Right atrium auricular region (tissue), 2 donors: Measurements from ENCODE around the gene ADGB. TPM values are rescaled to one million over a fixed set of nuclear protein-coding genes. Genes with fewer than 3 reads are reported as not detected.
"Not testable (repeated sequence)": the region's sequence is repeated elsewhere in the genome, so short reads cannot be mapped to it uniquely, and the experiment has no call there.

Experiments
- DNase-seq: peaks from one replicate; pipeline ENCODE4 v3.0.0-alpha.2; 2019; ENCODE audit warnings: low spot score
- H3K27ac ChIP-seq, 2 donors: fragments of 200-600 bp; sonication (generic); 1 replicate in 1 of 2; 2 replicates in 1 of 2; pipeline ENCODE4 v1.5.1; 2016 to 2019
- H3K27me3 ChIP-seq, 2 donors: fragments of 200-600 bp; sonication (generic); one replicate each; pipeline versions ENCODE4 v1.5.1 to v1.6.0; 2017 to 2019
- H3K36me3 ChIP-seq: fragments of 200-600 bp; sonication (generic); one replicate; pipeline ENCODE4 v1.5.1; 2016
- H3K4me1 ChIP-seq, 2 donors: fragments of 200-600 bp; sonication (generic); one replicate each; pipeline versions ENCODE4 v1.5.1 to v1.6.0; 2017 to 2019
- H3K4me3 ChIP-seq, 2 donors: fragments of 200-600 bp; sonication (generic); 1 replicate in 1 of 2; 2 replicates in 1 of 2; pipeline ENCODE4 v1.5.1; 2017 to 2019; ENCODE audit warnings: mild to moderate bottlenecking in 1 of 2, moderate library complexity in 1 of 2
- H3K9me3 ChIP-seq, 2 donors: fragments of 200-600 bp; sonication (generic); one replicate each; pipeline ENCODE4 v1.5.1; 2019
- total RNA-seq, 2 donors: library from RNA; depleted of rRNA; stranded (reverse); fragments of >200 nt; gene quantifications; one replicate each; pipeline ENCODE4 v1.1.0, GENCODE V29; 2016
- TF ChIP-seq, protein P1 (sequence below), 2 donors: fragments of 200-600 bp; sonication (generic); IDR thresholded peaks; one replicate each; pipeline ENCODE4 v1.5.1; 2019; ENCODE audit warnings: antibody characterized with exemption in 2 of 2

The ADGB gene
- total RNA-seq, 2 donors from 2014 or later: not detected

DNA sequence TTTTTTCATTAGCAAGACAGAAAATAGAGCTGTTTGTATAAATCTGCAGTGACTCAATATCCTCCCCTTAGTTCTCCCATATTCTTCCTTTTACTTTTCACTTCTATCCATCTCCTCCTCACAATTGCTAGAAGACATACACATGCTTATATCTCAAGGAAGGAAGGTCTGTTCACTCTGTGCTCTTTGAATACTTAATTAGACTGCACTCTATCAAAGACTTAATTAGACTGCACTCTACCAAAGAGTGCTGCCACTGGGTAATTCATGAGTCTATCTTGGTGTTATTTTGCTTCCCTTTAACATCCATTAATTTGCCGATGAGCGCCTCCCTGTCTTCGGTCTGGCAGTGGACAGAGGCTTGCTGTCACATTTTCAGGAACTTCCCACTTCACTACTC lies 241.9 kb downstream of the ADGB start:
- no peaks in the 10 kb centered on the region for H3K27me3 ChIP-seq
- TF ChIP-seq, protein P1, sequence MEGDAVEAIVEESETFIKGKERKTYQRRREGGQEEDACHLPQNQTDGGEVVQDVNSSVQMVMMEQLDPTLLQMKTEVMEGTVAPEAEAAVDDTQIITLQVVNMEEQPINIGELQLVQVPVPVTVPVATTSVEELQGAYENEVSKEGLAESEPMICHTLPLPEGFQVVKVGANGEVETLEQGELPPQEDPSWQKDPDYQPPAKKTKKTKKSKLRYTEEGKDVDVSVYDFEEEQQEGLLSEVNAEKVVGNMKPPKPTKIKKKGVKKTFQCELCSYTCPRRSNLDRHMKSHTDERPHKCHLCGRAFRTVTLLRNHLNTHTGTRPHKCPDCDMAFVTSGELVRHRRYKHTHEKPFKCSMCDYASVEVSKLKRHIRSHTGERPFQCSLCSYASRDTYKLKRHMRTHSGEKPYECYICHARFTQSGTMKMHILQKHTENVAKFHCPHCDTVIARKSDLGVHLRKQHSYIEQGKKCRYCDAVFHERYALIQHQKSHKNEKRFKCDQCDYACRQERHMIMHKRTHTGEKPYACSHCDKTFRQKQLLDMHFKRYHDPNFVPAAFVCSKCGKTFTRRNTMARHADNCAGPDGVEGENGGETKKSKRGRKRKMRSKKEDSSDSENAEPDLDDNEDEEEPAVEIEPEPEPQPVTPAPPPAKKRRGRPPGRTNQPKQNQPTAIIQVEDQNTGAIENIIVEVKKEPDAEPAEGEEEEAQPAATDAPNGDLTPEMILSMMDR (IDR thresholded peaks at IDR 0.05): no peak
- no peaks in the 10 kb centered on the region for H3K36me3 ChIP-seq
- H3K4me3 ChIP-seq: no peak overlapping the region
- DNase-seq: no peak
- no peak overlapping the region for H3K27ac ChIP-seq
- H3K9me3 ChIP-seq: no peaks in the 10 kb centered on the region
- no peaks in the 10 kb centered on the region for H3K4me1 ChIP-seq

DNA sequence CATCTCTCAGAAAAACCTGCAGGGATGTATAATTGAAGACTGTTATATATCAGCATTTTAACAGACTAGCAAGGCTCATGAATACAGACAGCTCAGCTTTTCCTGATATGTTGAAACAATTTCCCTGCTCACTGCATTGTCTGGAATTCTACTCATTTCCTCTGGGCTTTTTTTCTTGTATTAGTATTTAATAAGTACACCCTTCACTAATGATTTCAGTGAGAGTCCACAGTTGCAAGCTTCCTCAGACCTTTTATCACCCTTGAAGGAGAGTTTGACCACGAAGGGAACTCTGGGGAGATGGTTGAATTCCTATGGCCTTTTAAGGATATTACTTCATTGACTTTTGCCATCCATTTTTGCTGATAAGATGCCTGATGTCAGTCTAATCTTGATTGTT lies 248.7 kb downstream of the ADGB start:
- TF ChIP-seq, protein P1 (IDR thresholded peaks at IDR 0.05): no peak
- DNase-seq: no peak
- Histone ChIP-seq H3K27me3 (no peaks in the 10 kb centered on the region), H3K36me3 (no peaks in the 10 kb centered on the region), H3K4me3 (no peak overlapping the region), H3K4me1 (no peaks in the 10 kb centered on the region), H3K27ac (no peak overlapping the region), H3K9me3 (no peaks in the 10 kb centered on the region)

DNA sequence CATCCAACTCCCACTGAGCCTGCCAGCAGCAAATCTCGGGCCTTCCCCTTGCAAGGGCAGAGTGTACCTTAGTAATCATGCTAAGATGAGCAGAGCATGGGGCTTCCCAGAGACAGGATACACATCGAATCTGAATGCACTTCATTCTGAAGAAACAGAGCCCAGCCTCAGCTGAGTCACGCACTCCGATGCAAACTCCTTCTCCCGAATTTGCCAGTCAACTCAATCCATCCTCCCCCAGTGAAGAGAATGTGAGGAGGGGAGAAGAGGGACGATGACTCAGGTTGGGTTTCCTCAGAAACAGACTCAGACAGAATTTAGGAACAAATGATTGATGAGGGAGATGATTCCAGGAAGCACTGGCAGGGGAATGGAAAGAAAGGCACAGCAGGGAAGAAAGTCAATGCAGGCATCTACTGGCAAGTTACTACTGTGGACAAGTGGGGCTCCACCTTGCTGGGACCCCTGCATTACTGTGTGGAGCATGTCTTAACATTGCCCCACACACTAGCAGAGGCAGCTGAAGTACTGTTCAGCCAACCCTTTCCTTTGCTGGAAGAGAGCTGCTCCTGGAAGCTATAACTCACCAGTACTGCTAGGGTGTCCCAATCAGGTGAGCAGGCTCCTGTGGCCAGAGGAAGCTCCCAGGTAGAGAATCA lies 251.6 kb downstream of the ADGB start:
- no peaks in the 10 kb centered on the region for H3K36me3 ChIP-seq
- TF ChIP-seq, protein P1 (IDR thresholded peaks at IDR 0.05): no peak
- no peaks in the 10 kb centered on the region for H3K4me1 ChIP-seq
- H3K27me3 ChIP-seq: no peaks in the 10 kb centered on the region
- H3K9me3 ChIP-seq: no peaks in the 10 kb centered on the region
- no peak overlapping the region for H3K27ac ChIP-seq
- no peak overlapping the region for H3K4me3 ChIP-seq
- no peak for DNase-seq

DNA sequence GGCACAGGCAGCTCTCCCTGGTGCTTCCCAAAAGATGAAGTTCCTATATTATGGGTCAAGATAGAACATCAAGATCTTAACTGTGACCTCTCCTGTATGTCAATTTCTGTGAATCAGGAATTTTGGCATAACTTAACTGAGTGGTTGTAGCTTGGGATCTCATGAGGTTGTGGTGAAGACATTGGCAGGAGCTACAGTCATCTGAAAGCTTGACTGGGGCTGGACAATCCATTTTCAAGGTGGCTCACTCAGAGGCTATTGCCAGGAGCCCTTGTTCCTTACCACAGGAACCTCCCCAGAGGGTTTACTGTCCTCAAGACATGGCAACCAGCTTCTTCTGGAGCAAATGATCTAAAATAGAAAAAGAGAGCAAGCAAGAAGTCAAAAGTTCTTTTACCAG lies 252.2 kb downstream of the ADGB start:
- H3K36me3 ChIP-seq: no peaks in the 10 kb centered on the region
- no peaks in the 10 kb centered on the region for H3K27me3 ChIP-seq
- no peaks in the 10 kb centered on the region for H3K4me1 ChIP-seq
- H3K9me3 ChIP-seq: no peaks in the 10 kb centered on the region
- no peak for DNase-seq
- H3K4me3 ChIP-seq: no peak overlapping the region
- H3K27ac ChIP-seq: no peak overlapping the region
- TF ChIP-seq, protein P1 (IDR thresholded peaks at IDR 0.05): no peak

DNA sequence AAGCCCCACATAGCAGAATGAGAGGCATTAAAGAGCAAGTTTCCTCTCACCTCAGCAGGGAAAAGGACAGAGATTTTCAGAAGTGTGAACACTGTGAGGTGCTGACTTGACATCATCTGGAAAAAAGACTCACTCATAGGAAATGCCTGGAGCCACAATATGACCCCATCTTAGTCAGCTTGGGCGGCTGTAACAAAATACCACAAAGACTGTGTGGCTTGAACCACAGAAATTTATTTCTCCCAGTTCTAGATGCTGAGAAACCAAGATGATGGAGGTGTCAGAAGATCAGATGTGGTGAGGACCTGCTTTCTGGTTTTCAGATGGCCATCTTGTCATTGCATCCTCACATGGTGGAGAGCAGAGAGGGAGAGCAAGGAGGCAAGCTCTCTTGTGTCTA lies 253.1 kb downstream of the ADGB start:
- no peaks in the 10 kb centered on the region for H3K27me3 ChIP-seq
- H3K4me3 ChIP-seq: no peak overlapping the region
- TF ChIP-seq, protein P1 (IDR thresholded peaks at IDR 0.05): no peak
- H3K4me1 ChIP-seq: no peaks in the 10 kb centered on the region
- DNase-seq: no peak
- no peak overlapping the region for H3K27ac ChIP-seq
- no peaks in the 10 kb centered on the region for H3K36me3 ChIP-seq
- H3K9me3 ChIP-seq: no peaks in the 10 kb centered on the region

DNA sequence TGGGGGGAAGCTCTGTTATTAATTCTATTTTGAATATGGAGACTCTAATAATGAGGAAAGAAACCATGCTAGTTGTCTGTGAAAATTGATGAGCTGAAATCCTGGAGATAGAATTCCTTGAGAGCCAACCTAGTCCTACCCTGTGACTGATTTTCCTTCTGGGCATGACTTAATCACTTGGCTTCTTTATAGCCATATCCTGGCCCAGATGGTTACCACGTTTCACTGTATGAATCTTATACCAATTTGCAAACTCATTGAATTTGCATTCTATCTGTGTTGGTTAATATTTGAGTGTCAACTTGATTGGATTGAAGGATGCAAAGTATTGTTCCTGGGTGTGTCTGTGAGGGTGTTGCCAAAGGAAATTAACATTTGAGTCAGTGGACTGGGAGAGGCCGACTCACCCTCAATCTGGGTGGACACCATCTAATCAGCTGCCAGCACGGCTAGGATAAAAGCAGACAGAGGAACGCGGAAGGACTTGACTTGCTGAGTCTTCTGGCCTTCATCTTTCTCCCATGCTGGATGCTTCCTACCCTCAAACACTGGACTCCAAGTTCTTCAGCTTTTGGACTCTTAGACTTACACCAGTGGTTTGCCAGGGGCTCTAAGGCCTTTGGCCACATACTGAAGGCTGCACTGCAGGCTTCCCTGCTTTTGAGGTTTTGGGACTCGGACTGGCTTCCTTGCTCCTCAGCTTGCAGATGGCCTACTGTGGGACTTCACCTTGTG lies 255.9 kb downstream of the ADGB start:
- H3K36me3 ChIP-seq, H3K9me3 ChIP-seq, H3K4me1 ChIP-seq, H3K27ac ChIP-seq, H3K4me3 ChIP-seq, H3K27me3 ChIP-seq, DNase-seq: not testable (repeated sequence)
